CD4-positive, alpha-beta T cell treated with Interferon alpha-2 for 1 hour (primary cell): ENCODE results near the gene ZNF423.

ENCODE experiments used
- DNase-seq, 2 donors: peaks; one replicate each; pipeline ENCODE4 v3.0.0-alpha.2; 2020 to 2022

The ZNF423 gene

GRCh38 chr16:49463529-49463928, 392.4 kb downstream of the ZNF423 start:
- DNase-seq = peak; percentile 79

GRCh38 chr16:49462989-49463371, 392.9 kb downstream of the ZNF423 start:
- DNase-seq = no peak

GRCh38 chr16:49462362-49462988, 393.4 kb downstream of the ZNF423 start:
- no peak for DNase-seq

GRCh38 chr16:49461517-49461951, 394.4 kb downstream of the ZNF423 start:
- DNase-seq = no peak

GRCh38 chr16:49460786-49461470, 395.0 kb downstream of the ZNF423 start:
- no peak for DNase-seq

GRCh38 chr16:49459953-49460735, 395.8 kb downstream of the ZNF423 start:
- DNase-seq = no peak

GRCh38 chr16:49458656-49459445, 397.1 kb downstream of the ZNF423 start:
- no peak for DNase-seq

GRCh38 chr16:49458243-49458642, 397.7 kb downstream of the ZNF423 start:
- no peak for DNase-seq

GRCh38 chr16:49457196-49457595, 398.7 kb downstream of the ZNF423 start:
- DNase-seq = no peak

- DNase-seq = no peak
Measured at GRCh38 chr16:49456763-49457162, 399.1 kb downstream of the ZNF423 start.

- DNase-seq = no peak
Measured at GRCh38 chr16:49455991-49456745, 399.7 kb downstream of the ZNF423 start.

- DNase-seq = no peak
Measured at GRCh38 chr16:49455181-49455990, 400.5 kb downstream of the ZNF423 start.

- no peak for DNase-seq
Measured at GRCh38 chr16:49454426-49455180, 401.3 kb downstream of the ZNF423 start.

GRCh38 chr16:49453983-49454382, 401.9 kb downstream of the ZNF423 start:
- no peak for DNase-seq

- no peak for DNase-seq
Measured at GRCh38 chr16:49453021-49453420, 402.9 kb downstream of the ZNF423 start.

- no peak for DNase-seq
Measured at GRCh38 chr16:49452578-49452977, 403.3 kb downstream of the ZNF423 start.

GRCh38 chr16:49452108-49452507, 403.8 kb downstream of the ZNF423 start:
- no peak for DNase-seq

- no peak for DNase-seq
Measured at GRCh38 chr16:49446805-49447204, 409.1 kb downstream of the ZNF423 start.

GRCh38 chr16:49443576-49443975, 412.3 kb downstream of the ZNF423 start:
- no peak for DNase-seq

- DNase-seq = no peak
Measured at GRCh38 chr16:49442805-49443204, 413.1 kb downstream of the ZNF423 start.

- DNase-seq = peak; percentile 74 to 78
Measured at GRCh38 chr16:49441366-49441780, 414.5 kb downstream of the ZNF423 start.
